ENCODE measurements around the gene ARFGEF3.

DNA sequence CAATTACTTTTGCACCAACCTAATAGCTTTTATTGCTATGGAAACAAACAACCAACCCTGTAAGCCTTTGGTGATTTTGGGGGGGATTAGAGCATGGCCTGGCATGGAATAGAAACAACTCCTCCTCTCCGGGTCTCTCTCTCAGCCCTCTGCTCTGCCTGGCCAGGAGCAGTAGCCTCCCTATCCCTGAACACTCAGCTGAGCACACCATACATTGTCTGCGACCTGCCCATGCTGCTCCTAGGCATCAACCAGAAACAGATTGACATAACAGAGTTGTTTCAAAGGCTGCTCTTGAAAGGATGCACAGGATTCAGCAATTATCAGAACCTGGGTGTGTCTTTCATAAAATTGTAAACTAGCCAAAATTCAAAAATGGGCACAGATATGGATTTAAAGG is 186.1 kb downstream of the ARFGEF3 start:
- TF ChIP-seq, protein P1, sequence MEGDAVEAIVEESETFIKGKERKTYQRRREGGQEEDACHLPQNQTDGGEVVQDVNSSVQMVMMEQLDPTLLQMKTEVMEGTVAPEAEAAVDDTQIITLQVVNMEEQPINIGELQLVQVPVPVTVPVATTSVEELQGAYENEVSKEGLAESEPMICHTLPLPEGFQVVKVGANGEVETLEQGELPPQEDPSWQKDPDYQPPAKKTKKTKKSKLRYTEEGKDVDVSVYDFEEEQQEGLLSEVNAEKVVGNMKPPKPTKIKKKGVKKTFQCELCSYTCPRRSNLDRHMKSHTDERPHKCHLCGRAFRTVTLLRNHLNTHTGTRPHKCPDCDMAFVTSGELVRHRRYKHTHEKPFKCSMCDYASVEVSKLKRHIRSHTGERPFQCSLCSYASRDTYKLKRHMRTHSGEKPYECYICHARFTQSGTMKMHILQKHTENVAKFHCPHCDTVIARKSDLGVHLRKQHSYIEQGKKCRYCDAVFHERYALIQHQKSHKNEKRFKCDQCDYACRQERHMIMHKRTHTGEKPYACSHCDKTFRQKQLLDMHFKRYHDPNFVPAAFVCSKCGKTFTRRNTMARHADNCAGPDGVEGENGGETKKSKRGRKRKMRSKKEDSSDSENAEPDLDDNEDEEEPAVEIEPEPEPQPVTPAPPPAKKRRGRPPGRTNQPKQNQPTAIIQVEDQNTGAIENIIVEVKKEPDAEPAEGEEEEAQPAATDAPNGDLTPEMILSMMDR (IDR thresholded peaks at IDR 0.05) = no peak
- no peak for TF ChIP-seq ZFX (IDR thresholded peaks at IDR 0.05; ENCODE audit: borderline replicate concordance)

All from 22Rv1 (cell line).